Esophagus muscularis mucosa (tissue), 4 donors: ENCODE measurements around the gene ATE1.

ENCODE experiments used
- EP300 ChIP-seq: sonication (generic); formaldehyde crosslinking; IDR thresholded peaks from one replicate; pipeline ENCODE4 v1.6.1; 2017; ENCODE audit warnings: antibody characterized with exemption
- POLR2A ChIP-seq: fragments of 450-650 bp; IDR thresholded peaks from one replicate; pipeline ENCODE4 v1.6.1; 2017; ENCODE audit warnings: antibody characterized with exemption, moderate library complexity, mild to moderate bottlenecking, low read depth
- POLR2AphosphoS5 ChIP-seq, 2 donors: sonication (generic); formaldehyde crosslinking; IDR thresholded peaks; one replicate each; pipeline ENCODE4 v1.6.1; 2017; ENCODE audit warnings: antibody characterized with exemption in 2 of 2
- TF ChIP-seq, protein P1 (sequence below), 3 experiments: fragments of 200-600 bp in 2 of 3; fragments of 450-650 bp in 1 of 3; sonication (generic) in 2 of 3; IDR thresholded peaks; one replicate each; pipeline ENCODE4 v1.5.1; 2017 to 2019; ENCODE audit warnings: antibody characterized with exemption in 3 of 3, mild to moderate bottlenecking in 2 of 3, moderate library complexity in 1 of 3

DNA sequence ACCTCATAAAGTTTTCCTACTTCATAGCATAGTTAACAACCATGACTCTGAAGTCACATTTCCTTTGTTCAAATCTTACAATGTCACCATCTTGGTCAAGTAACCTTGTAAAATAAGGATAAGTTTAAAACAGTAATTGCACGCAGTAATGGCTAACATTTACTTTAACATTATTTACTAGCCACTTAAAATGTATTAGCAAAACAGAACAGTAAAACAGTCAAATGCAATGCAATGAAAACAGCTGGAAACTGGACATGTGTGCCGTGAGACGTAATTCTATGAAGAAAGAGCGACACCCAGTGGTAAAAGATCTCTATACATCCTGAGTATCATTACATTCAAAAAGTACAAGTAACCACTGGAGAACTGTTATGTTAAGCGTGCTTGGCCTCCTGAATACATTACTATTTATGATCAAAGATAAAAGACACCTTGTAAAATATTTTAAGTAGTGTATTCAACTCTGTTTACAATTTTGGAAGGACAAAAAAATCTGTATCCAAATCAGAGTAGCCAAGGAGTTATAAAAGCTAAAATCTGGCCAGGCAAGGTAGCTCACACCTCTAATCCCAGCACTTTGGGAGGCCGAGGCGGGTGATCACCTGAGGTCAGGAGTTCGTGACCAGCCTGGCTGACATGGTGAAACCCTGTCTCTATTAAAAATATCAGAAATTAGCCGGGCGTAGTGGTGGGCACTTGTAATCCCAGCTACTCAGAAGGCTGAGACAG is 27.2 kb downstream of the ATE1 start:
- TF ChIP-seq, protein P1, sequence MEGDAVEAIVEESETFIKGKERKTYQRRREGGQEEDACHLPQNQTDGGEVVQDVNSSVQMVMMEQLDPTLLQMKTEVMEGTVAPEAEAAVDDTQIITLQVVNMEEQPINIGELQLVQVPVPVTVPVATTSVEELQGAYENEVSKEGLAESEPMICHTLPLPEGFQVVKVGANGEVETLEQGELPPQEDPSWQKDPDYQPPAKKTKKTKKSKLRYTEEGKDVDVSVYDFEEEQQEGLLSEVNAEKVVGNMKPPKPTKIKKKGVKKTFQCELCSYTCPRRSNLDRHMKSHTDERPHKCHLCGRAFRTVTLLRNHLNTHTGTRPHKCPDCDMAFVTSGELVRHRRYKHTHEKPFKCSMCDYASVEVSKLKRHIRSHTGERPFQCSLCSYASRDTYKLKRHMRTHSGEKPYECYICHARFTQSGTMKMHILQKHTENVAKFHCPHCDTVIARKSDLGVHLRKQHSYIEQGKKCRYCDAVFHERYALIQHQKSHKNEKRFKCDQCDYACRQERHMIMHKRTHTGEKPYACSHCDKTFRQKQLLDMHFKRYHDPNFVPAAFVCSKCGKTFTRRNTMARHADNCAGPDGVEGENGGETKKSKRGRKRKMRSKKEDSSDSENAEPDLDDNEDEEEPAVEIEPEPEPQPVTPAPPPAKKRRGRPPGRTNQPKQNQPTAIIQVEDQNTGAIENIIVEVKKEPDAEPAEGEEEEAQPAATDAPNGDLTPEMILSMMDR (IDR thresholded peaks at IDR 0.05): peak; percentile 57 to 71 (median 66)
- no peak for TF ChIP-seq POLR2A
- TF ChIP-seq EP300: no peak
- TF ChIP-seq POLR2AphosphoS5 (IDR thresholded peaks at IDR 0.05): no peak
